Measurements from ENCODE around the gene RASGRF1. TPM values are rescaled to one million over a fixed set of nuclear protein-coding genes. Genes with fewer than 3 reads are reported as not detected.
A peak's percentile ranks its signal among the peaks of the same experiment; 100 is the strongest.

RASGRF1 gene
- total and polyA plus RNA-seq, 10 donors, result 0.50 to 3.4 (median 1.8) TPM

DNA sequence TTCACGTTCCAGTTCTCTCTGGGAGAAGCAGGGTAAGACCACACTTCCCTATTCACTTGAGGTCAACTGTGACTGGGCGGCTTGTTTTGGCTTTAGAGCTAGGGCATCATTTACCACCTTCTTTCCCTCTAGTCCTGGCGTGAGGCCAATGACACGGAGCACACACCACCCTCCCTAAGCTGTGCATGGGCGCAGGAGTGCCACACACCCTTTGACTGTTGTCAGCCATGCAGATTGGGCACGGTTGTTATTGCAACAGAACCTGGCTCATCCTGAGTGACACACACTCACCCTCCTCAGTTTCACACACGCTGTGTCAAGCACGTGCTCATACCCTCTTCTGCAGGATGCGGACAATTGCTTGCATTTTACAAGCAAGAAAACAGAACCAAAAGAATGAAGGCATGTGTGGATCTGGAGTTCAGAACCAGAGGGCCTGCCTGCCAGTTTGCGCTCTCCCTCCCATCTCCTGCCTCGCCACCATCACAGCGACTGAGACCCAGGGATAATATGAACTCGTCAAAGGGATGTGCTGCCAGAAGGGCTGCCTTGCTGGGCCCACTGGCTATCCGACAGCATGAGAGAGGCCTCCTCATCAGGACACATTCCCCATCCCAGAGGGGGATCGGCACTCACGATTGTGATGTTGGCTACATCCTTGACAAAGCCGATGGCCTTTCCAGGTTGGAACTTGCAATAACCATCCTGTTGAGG is 163.3 kb downstream of the RASGRF1 start:
- no peak for TF ChIP-seq POLR2A (IDR thresholded peaks at IDR 0.05)
- peak in 2 of 3 donors; percentile 35 to 61 for TF ChIP-seq POLR2AphosphoS5 (IDR thresholded peaks at IDR 0.05)
- TF ChIP-seq CTCF (IDR thresholded peaks at IDR 0.05 in 8 of 11, conservative IDR thresholded peaks at IDR 0.05 in 3 of 11), result no peak
- no peak overlapping the region for H3K4me3 ChIP-seq
- H3K4me1 ChIP-seq, result peaks cover 0 to 28% (median 5%) of the 10 kb centered on the region in 6 donors
- H3K27me3 ChIP-seq (replicated peaks in 1 of 7), result no peaks in the 10 kb centered on the region
- H3K9me3 ChIP-seq, result no peaks in the 10 kb centered on the region
- WGBS, 5 donors, result 77 to 90% (median 82%) methylated on average over 16 to 17 of the region's 17 CpGs
- DNase-seq, result peak; percentile 53
- peak overlapping the region in 3 of 8 donors; percentile 3 to 11 (median 9) for H3K27ac ChIP-seq
- H3K36me3 ChIP-seq, result peaks cover 0 to 100% (median 64%) of the 10 kb centered on the region in 6 donors
- intact Hi-C loops (cut with DNase I; ENCODE audit: low total_unique reads), result no loop called here

- Histone ChIP-seq H3K4me1 (peaks cover 0 to 28% (median 5%) of the 10 kb centered on the region in 6 donors), H3K9me3 (no peaks in the 10 kb centered on the region), H3K36me3 (peaks cover 0 to 100% (median 66%) of the 10 kb centered on the region in 6 donors), H3K27me3 (replicated peaks in 1 of 7) (no peaks in the 10 kb centered on the region), H3K27ac (peak overlapping the region in 2 of 8 donors; percentile 3 to 7), H3K4me3 (no peak overlapping the region)
- TF ChIP-seq POLR2A (IDR thresholded peaks at IDR 0.05), result no peak
- TF ChIP-seq POLR2AphosphoS5 (IDR thresholded peaks at IDR 0.05), result peak; percentile 8 to 60 (median 50)
- no peak for TF ChIP-seq CTCF (IDR thresholded peaks at IDR 0.05 in 8 of 11, conservative IDR thresholded peaks at IDR 0.05 in 3 of 11)
- intact Hi-C loops (cut with DNase I; ENCODE audit: low total_unique reads), result no loop called here
- peak; percentile 50 for DNase-seq
- whole genome bisulfite sequencing, 5 donors, result 87 to 97% (median 94%) methylated on average over 4 to 5 of the region's 5 CpGs
Observed at GRCh38 chr15:78925956-78926743, 164.4 kb downstream of the RASGRF1 start.

- no peak overlapping the region for H3K4me3 ChIP-seq
- H3K4me1 ChIP-seq, result peaks cover 0 to 28% (median 5%) of the 10 kb centered on the region in 6 donors
- H3K27me3 ChIP-seq (replicated peaks in 1 of 7), result no peaks in the 10 kb centered on the region
- peak; percentile 62 for DNase-seq
- intact Hi-C loops (cut with DNase I; ENCODE audit: low total_unique reads), result no loop called here
- TF ChIP-seq POLR2AphosphoS5 (IDR thresholded peaks at IDR 0.05), result peak in 1 of 3 donors; percentile 58
- TF ChIP-seq POLR2A (IDR thresholded peaks at IDR 0.05), result no peak
- WGBS, 5 donors, result 81 to 96% (median 83%) methylated on average over 9 to 10 of the region's 10 CpGs
- peak overlapping the region in 2 of 8 donors; percentile 5 to 27 for H3K27ac ChIP-seq
- peaks cover 0 to 100% (median 67%) of the 10 kb centered on the region in 6 donors for H3K36me3 ChIP-seq
- no peaks in the 10 kb centered on the region for H3K9me3 ChIP-seq
Observed at GRCh38 chr15:78925076-78925624, 165.4 kb downstream of the RASGRF1 start.

DNA sequence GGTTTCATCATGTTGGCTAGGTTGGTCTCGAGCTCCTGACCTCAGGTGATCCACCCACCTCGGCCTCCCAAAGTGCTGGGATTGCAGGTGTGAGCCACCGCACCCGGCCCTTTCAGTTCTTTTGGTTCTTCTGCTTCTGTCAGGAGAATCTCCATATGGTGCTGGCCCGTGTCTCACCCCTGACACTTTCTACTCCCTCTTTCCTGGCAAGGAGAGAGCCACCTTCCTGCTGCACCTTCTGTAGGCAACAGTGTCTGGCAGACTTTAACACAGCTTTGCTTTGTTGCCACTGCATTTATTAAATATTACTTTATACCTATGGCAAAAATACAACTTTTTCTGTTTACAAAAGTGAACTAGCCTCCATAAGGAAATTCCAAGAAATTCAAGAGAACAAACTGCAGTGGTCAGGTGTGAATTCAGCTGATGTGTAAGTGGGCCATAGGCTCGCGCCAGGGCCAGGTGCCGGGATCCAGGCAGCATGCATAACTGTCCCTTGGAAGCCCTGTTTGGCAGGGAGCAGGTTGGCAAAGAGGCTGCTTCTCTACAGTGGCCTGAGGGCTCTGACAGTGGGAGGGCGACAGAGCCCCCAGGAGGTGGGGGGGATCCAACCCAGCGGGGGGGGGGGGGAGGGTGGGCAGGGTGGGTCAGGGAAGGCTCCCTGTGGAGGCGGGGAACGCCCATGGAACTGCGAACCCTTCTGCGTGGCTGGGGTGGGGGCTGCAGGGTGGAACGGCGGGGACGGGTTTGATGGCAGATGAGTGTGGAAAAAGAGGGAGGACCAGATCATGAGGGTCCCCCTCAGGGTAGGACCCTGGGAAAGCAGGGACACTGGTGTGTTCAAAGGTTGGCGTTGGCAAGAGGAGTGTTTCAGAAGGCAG is 166.9 kb downstream of the RASGRF1 start:
- Histone ChIP-seq H3K4me3 (no peak overlapping the region), H3K36me3 (peaks cover 0 to 100% (median 75%) of the 10 kb centered on the region in 6 donors), H3K27ac (peak overlapping the region in 2 of 8 donors; percentile 8 to 18), H3K27me3 (replicated peaks in 1 of 7) (no peaks in the 10 kb centered on the region), H3K4me1 (peaks cover 0 to 28% (median 5%) of the 10 kb centered on the region in 6 donors), H3K9me3 (no peaks in the 10 kb centered on the region)
- peak in 1 of 3 donors; percentile 22 for TF ChIP-seq POLR2AphosphoS5 (IDR thresholded peaks at IDR 0.05)
- no peak for TF ChIP-seq CTCF (IDR thresholded peaks at IDR 0.05 in 8 of 11, conservative IDR thresholded peaks at IDR 0.05 in 3 of 11)
- no peak for TF ChIP-seq POLR2A (IDR thresholded peaks at IDR 0.05)
- intact Hi-C loops (cut with DNase I; ENCODE audit: low total_unique reads), result no loop called here
- WGBS, 5 donors, result 89 to 95% (median 93%) methylated on average over 17 to 18 of the region's 18 CpGs
- peak; percentile 57 for DNase-seq

Data from spleen (tissue), 11 donors.